ENCODE data around the gene BACH2. TPM values are rescaled to one million over a fixed set of nuclear protein-coding genes. Genes with fewer than 3 reads are reported as not detected.

Gene BACH2
- total and polyA plus RNA-seq, 7 experiments from 2014 or later = 24.8 to 193 (median 117) TPM

Small RNA genes within 50 kb of the gene (microRNA-seq; reads per million reads assigned to microRNA genes)
- gene MIR4464 (ENCODE audit: borderline microRNAs expressed) = not detected

Measured in naive thymus-derived CD4-positive, alpha-beta T cell (primary cell).